KMS-11 (cell line): ENCODE results near the gene PIEZO2.

ENCODE experiments used
- H2AFZ ChIP-seq: fragments of 200-600 bp; sonication (generic); 2 replicates; pipeline ENCODE4 v1.6.1; 2016; ENCODE audit warnings: antibody characterized with exemption, mixed run types, low read depth
- H3K27ac ChIP-seq: fragments of 200-600 bp; sonication (generic); 2 replicates; pipeline ENCODE4 v1.6.1; 2016; ENCODE audit warnings: mild to moderate bottlenecking, mixed run types
- H3K27me3 ChIP-seq: fragments of 200-600 bp; sonication (generic); 2 replicates; pipeline ENCODE4 v1.6.1; 2017; ENCODE audit warnings: mild to moderate bottlenecking, low read depth, mixed run types, moderate library complexity; ENCODE audit not compliant: insufficient read depth
- H3K36me3 ChIP-seq: fragments of 200-600 bp; sonication (generic); 2 replicates; pipeline ENCODE4 v1.6.1; 2017; ENCODE audit warnings: mild to moderate bottlenecking, mixed run types; ENCODE audit not compliant: insufficient read depth
- H3K4me1 ChIP-seq: fragments of 200-600 bp; sonication (generic); 2 replicates; pipeline ENCODE4 v1.6.1; 2016; ENCODE audit warnings: mild to moderate bottlenecking, low read depth, mixed run types; ENCODE audit not compliant: poor library complexity, severe bottlenecking
- H3K4me2 ChIP-seq: fragments of 200-600 bp; sonication (generic); 2 replicates; pipeline ENCODE4 v1.7.0; 2016; ENCODE audit warnings: mild to moderate bottlenecking, mixed run types
- H3K4me3 ChIP-seq: fragments of 200-600 bp; sonication (generic); IDR thresholded peaks from 2 replicates; pipeline ENCODE4 v1.6.1; 2017; ENCODE audit warnings: low read depth, low read length, mixed read lengths; ENCODE audit not compliant: insufficient read depth
- H3K79me2 ChIP-seq: fragments of 200-600 bp; sonication (generic); 2 replicates; pipeline ENCODE4 v1.6.1; 2016; ENCODE audit warnings: low read depth, mixed run types; ENCODE audit not compliant: insufficient read depth
- H3K9ac ChIP-seq: fragments of 200-600 bp; sonication (generic); 2 replicates; pipeline ENCODE4 v1.6.1; 2016; ENCODE audit warnings: mild to moderate bottlenecking, mixed run types
- H4K20me1 ChIP-seq: fragments of 200-600 bp; sonication (generic); 2 replicates; pipeline ENCODE4 v1.6.1; 2016; ENCODE audit warnings: mild to moderate bottlenecking, mixed run types; ENCODE audit not compliant: insufficient read depth
- TF ChIP-seq, protein P1 (sequence below): fragments of 200-600 bp; sonication (generic); conservative IDR thresholded peaks from 2 replicates; pipeline ENCODE4 v1.6.1; 2017; ENCODE audit warnings: low read depth, mild to moderate bottlenecking, antibody characterized with exemption, low read length, moderate library complexity, mixed read lengths

PIEZO2 gene

DNA sequence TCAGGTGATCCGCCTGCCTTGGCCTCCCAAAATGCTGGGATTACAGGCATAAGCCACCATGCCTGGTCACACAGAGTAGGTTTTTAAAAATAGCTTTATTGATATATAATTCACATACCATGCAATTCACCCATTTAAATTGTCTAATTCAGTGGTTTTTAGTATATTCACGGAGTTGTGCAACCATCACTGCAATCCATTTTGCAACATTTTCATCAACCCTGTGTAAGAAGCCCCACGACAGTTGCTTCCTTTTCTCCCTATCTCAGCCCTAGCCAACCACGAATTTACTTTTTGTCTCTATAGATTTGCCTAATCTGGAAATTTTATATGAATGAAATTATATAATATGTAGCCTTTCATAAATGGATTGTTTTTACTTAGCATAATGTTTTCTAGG lies 357.2 kb downstream of the PIEZO2 start:
- no peak overlapping the region for H3K9ac ChIP-seq
- H3K27ac ChIP-seq = no peak overlapping the region
- no peak overlapping the region for H2AFZ ChIP-seq
- TF ChIP-seq, protein P1, sequence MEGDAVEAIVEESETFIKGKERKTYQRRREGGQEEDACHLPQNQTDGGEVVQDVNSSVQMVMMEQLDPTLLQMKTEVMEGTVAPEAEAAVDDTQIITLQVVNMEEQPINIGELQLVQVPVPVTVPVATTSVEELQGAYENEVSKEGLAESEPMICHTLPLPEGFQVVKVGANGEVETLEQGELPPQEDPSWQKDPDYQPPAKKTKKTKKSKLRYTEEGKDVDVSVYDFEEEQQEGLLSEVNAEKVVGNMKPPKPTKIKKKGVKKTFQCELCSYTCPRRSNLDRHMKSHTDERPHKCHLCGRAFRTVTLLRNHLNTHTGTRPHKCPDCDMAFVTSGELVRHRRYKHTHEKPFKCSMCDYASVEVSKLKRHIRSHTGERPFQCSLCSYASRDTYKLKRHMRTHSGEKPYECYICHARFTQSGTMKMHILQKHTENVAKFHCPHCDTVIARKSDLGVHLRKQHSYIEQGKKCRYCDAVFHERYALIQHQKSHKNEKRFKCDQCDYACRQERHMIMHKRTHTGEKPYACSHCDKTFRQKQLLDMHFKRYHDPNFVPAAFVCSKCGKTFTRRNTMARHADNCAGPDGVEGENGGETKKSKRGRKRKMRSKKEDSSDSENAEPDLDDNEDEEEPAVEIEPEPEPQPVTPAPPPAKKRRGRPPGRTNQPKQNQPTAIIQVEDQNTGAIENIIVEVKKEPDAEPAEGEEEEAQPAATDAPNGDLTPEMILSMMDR = no peak
- H3K27me3 ChIP-seq = peaks cover 3% of the 10 kb centered on the region; the same call in 1 of the 2 replicates
- no peaks in the 10 kb centered on the region for H3K79me2 ChIP-seq
- no peak overlapping the region for H3K4me3 ChIP-seq
- no peak overlapping the region for H3K4me2 ChIP-seq
- peaks cover 32% of the 10 kb centered on the region for H3K4me1 ChIP-seq
- no peaks in the 10 kb centered on the region for H3K36me3 ChIP-seq
- no peaks in the 10 kb centered on the region for H4K20me1 ChIP-seq

DNA sequence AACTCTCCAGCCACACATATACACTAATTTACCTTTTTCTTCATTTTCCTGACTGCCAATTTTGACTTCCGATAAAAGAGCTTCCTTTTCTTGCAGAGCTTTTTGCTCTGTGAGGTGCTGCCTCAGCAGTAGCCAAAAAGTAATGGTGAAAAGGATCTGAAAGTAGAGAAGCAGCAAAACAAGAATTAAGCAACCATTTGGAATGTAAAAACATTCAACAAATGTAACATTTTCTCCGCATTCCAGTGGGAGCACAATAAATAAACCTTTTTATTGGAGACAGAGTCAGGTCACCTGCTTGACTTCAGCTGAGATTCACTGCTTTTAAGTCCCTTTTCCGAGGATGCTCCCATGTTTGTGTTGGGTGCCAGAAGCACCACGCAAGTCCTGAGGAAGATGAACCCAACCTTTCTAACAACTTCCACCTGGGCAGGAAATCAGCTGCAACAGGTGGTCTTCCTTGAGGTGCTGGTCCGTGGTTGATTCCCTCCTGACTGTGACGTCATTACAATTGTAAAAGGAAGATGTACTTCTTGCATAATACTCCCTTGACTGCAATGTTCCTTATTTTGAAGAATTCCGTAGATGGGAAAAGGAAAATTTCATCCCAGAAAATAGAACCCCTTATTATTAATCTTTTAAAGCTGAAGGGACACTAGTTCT lies 358.1 kb downstream of the PIEZO2 start:
- Histone ChIP-seq H3K36me3 (no peaks in the 10 kb centered on the region), H3K27ac (no peak overlapping the region), H3K4me3 (no peak overlapping the region), H3K4me2 (no peak overlapping the region), H3K9ac (no peak overlapping the region), H3K4me1 (peaks cover 32% of the 10 kb centered on the region), H3K79me2 (no peaks in the 10 kb centered on the region), H2AFZ (no peak overlapping the region), H3K27me3 (peaks cover 3% of the 10 kb centered on the region; the same call in 1 of the 2 replicates), H4K20me1 (no peaks in the 10 kb centered on the region)
- TF ChIP-seq, protein P1 = no peak

DNA sequence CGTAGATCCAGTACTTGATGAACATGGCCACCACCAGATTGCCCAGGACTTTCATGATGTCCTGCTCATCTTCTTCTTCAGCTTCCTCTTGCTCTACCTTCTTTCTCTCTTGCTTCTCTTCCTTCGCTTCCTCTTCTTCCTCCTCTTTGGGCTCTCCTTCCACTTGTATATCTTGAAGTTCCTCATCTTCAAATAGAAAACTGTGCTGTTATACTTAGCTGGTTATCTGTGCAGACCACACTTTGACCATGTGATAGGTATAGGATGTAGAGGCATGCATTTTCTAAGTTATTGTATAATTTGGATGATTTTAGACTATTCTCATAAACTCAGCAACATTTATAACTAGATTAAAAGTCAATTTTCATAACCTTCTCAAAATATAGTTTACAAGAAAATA lies 360.2 kb downstream of the PIEZO2 start:
- H3K36me3 ChIP-seq = no peaks in the 10 kb centered on the region
- peaks cover 3% of the 10 kb centered on the region; the same call in 1 of the 2 replicates for H3K27me3 ChIP-seq
- no peaks in the 10 kb centered on the region for H4K20me1 ChIP-seq
- no peak overlapping the region for H3K9ac ChIP-seq
- TF ChIP-seq, protein P1 = no peak
- H3K4me1 ChIP-seq = peaks cover 33% of the 10 kb centered on the region
- no peak overlapping the region for H2AFZ ChIP-seq
- H3K27ac ChIP-seq = no peak overlapping the region
- H3K79me2 ChIP-seq = no peaks in the 10 kb centered on the region
- H3K4me2 ChIP-seq = no peak overlapping the region
- H3K4me3 ChIP-seq = no peak overlapping the region

DNA sequence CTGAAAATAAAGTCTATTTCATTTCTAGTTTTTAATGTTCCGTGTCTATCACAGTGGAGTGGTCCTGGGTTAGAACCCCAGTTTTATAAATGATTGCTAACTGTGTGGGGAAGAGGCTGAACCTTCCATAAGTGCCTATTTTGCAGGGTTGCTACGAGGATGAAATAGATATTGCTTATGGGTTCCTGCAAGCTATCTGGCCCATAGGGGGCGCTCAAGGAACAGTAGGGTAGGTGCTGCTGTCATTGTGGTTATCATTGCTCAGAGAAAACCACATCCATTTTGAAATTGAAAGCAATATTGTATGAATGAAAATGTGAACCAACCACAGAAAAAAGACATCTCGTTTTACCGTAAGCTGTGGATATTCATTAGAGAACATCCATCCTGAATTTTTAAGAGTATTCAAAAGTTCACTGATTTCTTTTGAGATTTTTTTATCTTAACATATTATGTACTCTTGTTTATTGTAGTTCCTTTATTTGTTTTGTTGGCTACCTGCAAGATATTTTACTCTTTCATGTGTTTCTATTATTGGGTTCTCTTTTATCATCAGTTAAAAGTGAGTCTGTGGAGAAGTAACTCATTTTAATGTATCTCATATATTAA lies 362.0 kb downstream of the PIEZO2 start:
- Histone ChIP-seq H3K27ac (no peak overlapping the region), H3K27me3 (peaks cover 3% of the 10 kb centered on the region; the same call in 1 of the 2 replicates), H2AFZ (no peak overlapping the region), H3K36me3 (no peaks in the 10 kb centered on the region), H4K20me1 (no peaks in the 10 kb centered on the region), H3K4me3 (no peak overlapping the region), H3K4me1 (peaks cover 33% of the 10 kb centered on the region), H3K4me2 (peak overlapping the region; percentile 30; the same call in 1 of the 2 replicates), H3K79me2 (no peaks in the 10 kb centered on the region), H3K9ac (no peak overlapping the region)
- TF ChIP-seq, protein P1 = peak; percentile 96
